AG10803 (cell line): Measurements from ENCODE around the gene OR10A3.

Experiments
- DNase-seq: peaks from one replicate; pipeline ENCODE4 v3.0.0; 2010; ENCODE audit warnings: low read depth
- H3K4me3 ChIP-seq: 2 replicates; pipeline ENCODE4 v1.5.1; 2011; ENCODE audit warnings: mild to moderate bottlenecking, low read length, control low read depth
- TF ChIP-seq, protein P1 (sequence below): conservative IDR thresholded peaks from 2 replicates; pipeline ENCODE4 v1.5.1; 2011; ENCODE audit warnings: mild to moderate bottlenecking, low read length, control low read depth, inconsistent platforms

Gene OR10A3

DNA sequence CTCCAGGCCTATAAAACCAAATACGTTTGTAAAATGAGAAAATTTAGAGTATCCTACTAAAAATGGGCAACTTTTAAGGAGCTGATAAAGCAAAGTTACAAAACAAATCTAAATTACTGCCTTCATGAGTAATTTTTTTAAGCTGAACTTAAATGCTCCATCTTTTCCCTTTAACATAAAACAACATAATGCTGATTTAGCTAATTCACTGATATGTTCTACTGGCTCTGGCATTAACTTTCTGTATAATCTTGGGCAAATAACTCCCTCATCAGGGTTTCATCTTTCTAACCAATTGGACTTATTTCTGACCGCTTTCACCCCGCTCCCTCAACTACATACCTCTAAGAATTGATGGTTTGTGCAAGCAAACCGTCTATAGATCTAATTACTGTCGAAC lies 362 bp downstream of the OR10A3 start:
- H3K4me3 ChIP-seq, result no peak overlapping the region
- TF ChIP-seq, protein P1, sequence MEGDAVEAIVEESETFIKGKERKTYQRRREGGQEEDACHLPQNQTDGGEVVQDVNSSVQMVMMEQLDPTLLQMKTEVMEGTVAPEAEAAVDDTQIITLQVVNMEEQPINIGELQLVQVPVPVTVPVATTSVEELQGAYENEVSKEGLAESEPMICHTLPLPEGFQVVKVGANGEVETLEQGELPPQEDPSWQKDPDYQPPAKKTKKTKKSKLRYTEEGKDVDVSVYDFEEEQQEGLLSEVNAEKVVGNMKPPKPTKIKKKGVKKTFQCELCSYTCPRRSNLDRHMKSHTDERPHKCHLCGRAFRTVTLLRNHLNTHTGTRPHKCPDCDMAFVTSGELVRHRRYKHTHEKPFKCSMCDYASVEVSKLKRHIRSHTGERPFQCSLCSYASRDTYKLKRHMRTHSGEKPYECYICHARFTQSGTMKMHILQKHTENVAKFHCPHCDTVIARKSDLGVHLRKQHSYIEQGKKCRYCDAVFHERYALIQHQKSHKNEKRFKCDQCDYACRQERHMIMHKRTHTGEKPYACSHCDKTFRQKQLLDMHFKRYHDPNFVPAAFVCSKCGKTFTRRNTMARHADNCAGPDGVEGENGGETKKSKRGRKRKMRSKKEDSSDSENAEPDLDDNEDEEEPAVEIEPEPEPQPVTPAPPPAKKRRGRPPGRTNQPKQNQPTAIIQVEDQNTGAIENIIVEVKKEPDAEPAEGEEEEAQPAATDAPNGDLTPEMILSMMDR, result no peak
- no peak for DNase-seq

DNA sequence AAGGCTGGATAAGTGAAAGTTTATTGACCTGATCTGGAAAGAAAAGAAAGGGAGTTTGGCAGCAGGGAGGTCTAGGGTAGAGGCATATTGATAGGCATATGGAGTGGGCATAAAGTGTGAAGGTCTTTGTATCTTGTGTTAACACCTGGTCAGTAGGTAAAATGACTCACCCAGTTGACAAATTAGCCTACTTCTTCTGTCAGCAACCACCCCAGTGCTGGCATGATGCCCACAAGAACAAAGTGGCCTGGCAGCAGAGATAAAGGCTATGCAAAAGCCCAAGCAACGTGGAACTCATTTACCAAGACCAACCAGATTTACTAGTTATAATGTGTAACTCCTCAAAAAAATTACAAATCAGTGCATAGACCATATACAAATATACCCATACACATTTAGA lies 4.9 kb downstream of the OR10A3 start:
- TF ChIP-seq, protein P1, result no peak
- H3K4me3 ChIP-seq, result no peak overlapping the region
- DNase-seq, result no peak

DNA sequence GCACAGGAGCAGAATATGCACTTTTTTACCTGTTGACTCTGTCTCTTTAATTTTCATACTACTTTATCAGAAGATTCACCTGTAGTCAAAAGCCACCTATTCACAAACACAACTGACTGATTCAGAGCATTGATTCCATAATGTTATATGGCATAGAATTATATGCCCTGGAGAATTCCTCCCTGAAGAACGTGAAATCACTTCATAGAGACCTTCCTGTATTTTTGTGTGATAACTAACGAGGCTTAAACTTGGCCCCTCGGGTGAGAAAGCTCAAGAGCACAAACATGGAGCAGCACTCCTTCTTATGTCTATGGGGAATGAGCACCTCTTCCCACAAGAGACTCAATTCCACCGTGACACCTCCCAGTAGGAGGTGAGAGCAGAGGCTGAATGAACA lies 10.3 kb downstream of the OR10A3 start, which contains the start of gene OR10A6:
Gene OR10A6 (minus strand): TSS at position 101 of the 400 bp plus-strand sequence. CDS start 2,606 bp downstream, outside the sequence.
- no peak for DNase-seq
- H3K4me3 ChIP-seq, result no peak within 1 kb of the TSS
- TF ChIP-seq, protein P1, result no peak

DNA sequence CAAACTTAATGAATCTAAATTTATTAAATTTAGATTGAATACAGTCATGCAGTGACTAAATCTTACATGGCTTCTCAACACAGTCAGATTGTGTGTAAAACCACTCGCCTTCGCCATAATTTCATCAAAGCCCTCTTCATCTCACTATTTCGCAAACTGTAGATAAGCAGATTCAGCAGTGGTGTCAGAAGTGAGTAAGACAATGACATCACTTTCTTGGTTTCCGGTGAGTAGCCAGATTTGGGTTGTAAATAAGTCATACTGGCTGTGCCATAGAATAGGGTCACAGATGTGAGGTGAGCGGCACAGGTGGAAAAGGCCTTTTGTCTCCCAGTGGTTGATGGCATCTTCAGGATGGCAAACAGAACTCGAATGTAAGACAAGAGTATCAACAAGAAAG lies 13.9 kb downstream of the OR10A3 start:
- TF ChIP-seq, protein P1, result no peak
- H3K4me3 ChIP-seq, result no peak overlapping the region
- no peak for DNase-seq

DNA sequence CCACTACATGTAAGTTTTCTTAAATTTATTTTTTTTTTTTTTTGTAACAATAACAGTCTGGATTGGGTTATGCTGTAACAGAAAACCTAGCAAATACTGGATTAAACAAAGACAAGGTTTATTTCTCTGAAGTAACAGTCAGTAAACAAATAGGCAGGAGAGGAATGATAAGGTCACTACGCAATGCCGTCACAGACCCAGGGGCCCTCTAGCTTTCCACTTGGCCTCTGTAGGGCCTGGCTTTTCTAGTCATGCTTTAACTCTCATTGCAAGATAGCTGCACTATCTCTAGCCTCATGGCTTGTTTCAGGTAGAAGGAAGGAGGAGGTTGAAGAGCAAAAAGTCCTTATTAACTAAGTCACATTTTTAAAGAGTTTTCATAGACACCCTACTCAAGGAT lies 17.0 kb downstream of the OR10A3 start:
- no peak overlapping the region for H3K4me3 ChIP-seq
- no peak for DNase-seq
- TF ChIP-seq, protein P1, result no peak

DNA sequence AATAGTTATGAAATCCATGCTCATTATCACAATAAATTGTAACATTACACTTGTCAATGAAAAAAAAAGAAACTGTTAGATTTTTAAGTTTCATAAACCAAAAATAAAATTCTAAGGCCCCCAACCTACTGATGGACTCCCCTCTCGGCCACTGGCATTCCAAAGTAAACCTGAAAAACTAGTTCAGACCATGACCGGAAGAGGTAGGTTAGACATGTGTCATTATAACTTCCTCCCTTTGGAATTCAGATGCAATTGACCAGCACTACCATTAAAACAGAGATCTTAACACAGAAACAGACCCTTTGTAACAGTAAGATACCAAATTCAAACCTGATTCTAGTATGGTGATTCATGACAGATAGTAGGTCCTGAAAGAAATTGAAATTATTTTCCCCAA lies 23.4 kb downstream of the OR10A3 start:
- no peak for DNase-seq
- TF ChIP-seq, protein P1, result no peak
- H3K4me3 ChIP-seq, result no peak overlapping the region

DNA sequence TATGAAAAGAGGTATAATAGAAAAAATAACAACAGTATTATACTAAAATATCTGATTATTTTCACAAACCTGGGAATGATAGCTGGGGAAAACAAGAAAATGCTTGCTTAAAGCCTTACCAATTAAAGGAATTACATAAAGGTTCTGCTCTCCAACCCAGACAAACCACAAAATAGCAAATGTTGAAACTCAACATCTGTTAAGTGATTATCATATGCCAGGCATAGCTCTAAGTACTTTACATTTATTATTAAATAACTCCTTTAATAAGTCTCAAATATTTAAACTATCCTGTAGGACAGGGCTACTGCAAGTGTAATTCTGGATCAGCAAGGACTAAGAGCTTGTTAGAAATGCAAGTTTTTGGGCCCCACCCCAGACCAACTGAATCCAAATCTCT lies 30.5 kb downstream of the OR10A3 start:
- DNase-seq, result peak; percentile 58
- TF ChIP-seq, protein P1, result no peak
- no peak overlapping the region for H3K4me3 ChIP-seq
